Stimulated activated naive CD8-positive, alpha-beta T cell treated with anti-CD3 and anti-CD28 coated beads, Interleukin-15, Interleukin-2, amounts not matched to agents 100 ng/mL and 50 ng/mL, for 24 hours (primary cell): ENCODE results near the gene SNX6.
"Not testable (repeated sequence)": the region's sequence is repeated elsewhere in the genome, so short reads cannot be mapped to it uniquely, and the experiment has no call there.

Source experiments
- H3K27ac Mint-ChIP-seq: one replicate; pipeline ENCODE4 v1.8.0; 2021; ENCODE audit warnings: mild to moderate bottlenecking, mixed read lengths
- H3K27me3 Mint-ChIP-seq: one replicate; pipeline ENCODE4 v1.8.0; 2021; ENCODE audit warnings: mixed read lengths
- H3K36me3 Mint-ChIP-seq: one replicate; pipeline ENCODE4 v1.8.0; 2021; ENCODE audit warnings: low read depth, mixed read lengths
- H3K4me1 Mint-ChIP-seq: one replicate; pipeline ENCODE4 v1.8.0; 2021; ENCODE audit warnings: low read depth, mixed read lengths
- H3K4me3 Mint-ChIP-seq: one replicate; pipeline ENCODE4 v1.8.0; 2021; ENCODE audit warnings: mild to moderate bottlenecking, mixed read lengths
- H3K9me3 Mint-ChIP-seq: one replicate; pipeline ENCODE4 v1.8.0; 2021; ENCODE audit warnings: mixed read lengths

SNX6 gene

DNA sequence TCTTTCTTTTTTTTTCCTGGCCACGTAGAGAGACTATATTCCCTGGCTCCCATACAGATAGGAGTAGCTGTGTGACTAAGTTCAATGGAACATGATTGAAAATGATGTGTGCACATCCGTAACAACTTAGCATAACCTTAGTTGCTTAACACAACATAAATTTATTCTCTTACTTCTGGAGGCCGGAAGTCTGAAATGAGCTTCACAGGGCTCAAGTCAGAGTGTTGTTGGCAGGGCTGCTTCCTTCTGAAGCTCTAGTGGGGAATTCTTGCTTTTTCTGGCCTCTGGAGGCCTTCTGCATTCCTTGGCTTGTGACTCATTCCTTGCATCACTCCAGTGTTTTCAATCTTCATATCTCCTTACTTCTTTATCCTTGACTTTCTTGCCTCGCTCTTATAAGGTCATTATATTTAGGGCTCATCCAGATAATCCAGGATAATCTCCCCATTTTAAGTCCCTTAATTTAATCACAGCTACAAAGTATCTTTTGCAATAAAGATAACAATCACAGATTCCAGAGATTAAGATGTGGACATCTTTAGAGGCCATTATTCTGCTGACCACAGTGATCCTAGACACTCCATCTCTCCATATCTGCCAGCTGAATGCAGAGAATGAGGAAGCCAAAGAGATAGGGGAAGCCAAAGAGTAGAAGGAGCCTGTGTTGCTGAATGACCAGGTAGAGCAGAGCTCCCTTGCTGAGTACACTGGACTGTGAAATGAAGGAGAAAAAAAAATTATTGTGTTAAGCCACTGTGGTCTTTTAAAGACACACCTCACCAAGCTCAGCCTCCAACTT, 21.0 kb upstream of the SNX6 start:
- H3K27ac Mint-ChIP-seq = no peak overlapping the region
- H3K4me3 Mint-ChIP-seq = no peak overlapping the region
- no peaks in the 10 kb centered on the region for H3K4me1 Mint-ChIP-seq
- no peaks in the 10 kb centered on the region for H3K9me3 Mint-ChIP-seq
- H3K36me3 Mint-ChIP-seq = no peaks in the 10 kb centered on the region
- H3K27me3 Mint-ChIP-seq = no peaks in the 10 kb centered on the region

DNA sequence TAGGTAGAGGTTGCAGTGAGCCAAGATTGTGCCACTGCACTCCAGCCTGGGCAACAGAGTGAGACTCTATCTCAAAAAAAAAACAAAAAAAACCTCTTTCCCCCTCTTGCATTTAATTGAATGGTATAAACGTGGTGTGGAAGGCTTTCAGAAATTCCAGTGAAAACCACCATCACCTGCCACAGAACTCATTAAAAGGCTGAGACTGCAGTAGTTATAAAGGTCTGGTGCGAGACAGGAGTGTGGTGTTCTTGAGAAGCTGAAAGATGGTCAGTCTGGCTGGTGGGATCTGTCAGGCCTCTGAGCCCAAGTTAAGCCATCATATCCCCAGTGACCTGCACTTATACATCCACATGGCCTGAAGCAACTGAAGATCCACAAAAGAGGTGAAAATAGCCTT, 20.1 kb upstream of the SNX6 start:
- not testable (repeated sequence) for H3K27ac Mint-ChIP-seq, H3K4me1 Mint-ChIP-seq, H3K36me3 Mint-ChIP-seq, H3K27me3 Mint-ChIP-seq, H3K9me3 Mint-ChIP-seq, H3K4me3 Mint-ChIP-seq

DNA sequence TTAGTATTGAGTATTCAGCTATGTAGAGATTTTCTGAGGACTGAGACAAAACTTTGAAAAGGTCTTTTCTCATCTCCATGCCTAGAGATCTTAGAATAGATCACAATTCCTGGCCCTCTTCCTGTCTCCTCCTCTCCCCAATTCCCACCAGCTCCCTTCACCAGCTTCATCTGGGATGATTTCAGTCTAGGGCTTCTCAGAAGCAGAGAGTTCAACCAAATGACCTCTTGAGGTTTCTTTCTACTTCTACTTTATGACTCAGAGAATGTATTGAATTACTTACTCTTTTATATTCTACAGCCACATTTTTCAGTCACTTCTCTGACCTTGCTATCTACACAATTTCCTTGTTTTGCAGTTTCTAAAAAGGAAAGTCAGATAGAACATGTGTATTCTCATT, 19.4 kb upstream of the SNX6 start:
- Mint-ChIP-seq H3K4me3 (no peak overlapping the region), H3K4me1 (no peaks in the 10 kb centered on the region), H3K27me3 (no peaks in the 10 kb centered on the region), H3K27ac (no peak overlapping the region), H3K9me3 (no peaks in the 10 kb centered on the region), H3K36me3 (no peaks in the 10 kb centered on the region)

GRCh38 chr14:34646570-34647255, 16.8 kb upstream of the SNX6 start:
- Mint-ChIP-seq H3K27ac (no peak overlapping the region), H3K4me3 (no peak overlapping the region), H3K36me3 (no peaks in the 10 kb centered on the region), H3K27me3 (no peaks in the 10 kb centered on the region), H3K4me1 (no peaks in the 10 kb centered on the region), H3K9me3 (no peaks in the 10 kb centered on the region)

- Mint-ChIP-seq H3K27me3 (no peaks in the 10 kb centered on the region), H3K36me3 (no peaks in the 10 kb centered on the region), H3K4me1 (no peaks in the 10 kb centered on the region), H3K9me3 (no peaks in the 10 kb centered on the region), H3K4me3 (no peak overlapping the region), H3K27ac (no peak overlapping the region)
Measured at GRCh38 chr14:34643361-34643760, 13.4 kb upstream of the SNX6 start.

GRCh38 chr14:34642595-34642994, 12.6 kb upstream of the SNX6 start:
- no peaks in the 10 kb centered on the region for H3K36me3 Mint-ChIP-seq
- H3K27me3 Mint-ChIP-seq = no peaks in the 10 kb centered on the region
- no peaks in the 10 kb centered on the region for H3K9me3 Mint-ChIP-seq
- no peaks in the 10 kb centered on the region for H3K4me1 Mint-ChIP-seq
- H3K4me3 Mint-ChIP-seq = no peak overlapping the region
- H3K27ac Mint-ChIP-seq = no peak overlapping the region

GRCh38 chr14:34640826-34641225, 10.9 kb upstream of the SNX6 start:
- Mint-ChIP-seq H3K27ac (no peak overlapping the region), H3K9me3 (no peaks in the 10 kb centered on the region), H3K36me3 (no peaks in the 10 kb centered on the region), H3K27me3 (no peaks in the 10 kb centered on the region), H3K4me3 (no peak overlapping the region), H3K4me1 (no peaks in the 10 kb centered on the region)

DNA sequence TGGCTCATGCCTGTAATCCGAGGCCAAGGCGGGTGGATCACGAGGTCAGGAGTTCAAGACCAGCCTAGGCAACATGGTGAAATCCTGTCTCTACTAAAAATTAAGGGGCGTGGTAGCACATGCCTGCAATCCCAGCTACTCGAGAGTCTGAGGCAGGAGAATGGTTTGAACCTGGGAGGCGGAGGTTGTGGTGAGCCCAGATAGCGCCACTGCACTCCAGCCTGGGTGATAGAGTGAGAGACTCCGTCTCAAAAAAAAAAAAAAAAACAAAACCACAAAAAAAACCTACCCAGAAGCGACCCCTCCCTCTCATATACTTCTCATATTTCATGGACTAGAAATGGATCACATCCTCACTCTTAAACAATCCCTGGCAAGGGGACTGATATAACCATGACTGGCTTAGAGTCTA, 4.4 kb upstream of the SNX6 start:
- not testable (repeated sequence) for H3K27me3 Mint-ChIP-seq, H3K36me3 Mint-ChIP-seq, H3K27ac Mint-ChIP-seq, H3K9me3 Mint-ChIP-seq, H3K4me3 Mint-ChIP-seq
- H3K4me1 Mint-ChIP-seq = peaks cover 15% of the 10 kb centered on the region

DNA sequence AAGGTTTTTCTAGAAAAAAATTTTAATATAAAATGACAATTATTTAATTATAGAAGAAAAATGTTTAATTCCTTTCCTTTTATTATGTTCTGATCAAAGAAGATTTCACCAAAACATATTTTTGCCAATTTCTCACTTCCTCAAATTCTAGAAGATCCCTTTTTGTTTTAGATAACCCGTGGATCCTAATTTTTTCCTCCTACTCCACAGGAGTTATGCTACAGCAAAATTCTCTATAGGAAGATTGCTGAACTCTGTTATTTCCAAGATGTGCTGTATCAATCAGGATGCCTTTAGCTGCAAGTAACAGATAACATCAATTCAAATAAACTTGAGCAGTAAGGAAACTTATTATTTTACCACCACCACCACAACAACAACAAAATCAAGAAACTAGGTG, 3.8 kb upstream of the SNX6 start:
- peaks cover under 1% of the 10 kb centered on the region for H3K36me3 Mint-ChIP-seq
- no peaks in the 10 kb centered on the region for H3K9me3 Mint-ChIP-seq
- peaks cover 19% of the 10 kb centered on the region for H3K4me1 Mint-ChIP-seq

DNA sequence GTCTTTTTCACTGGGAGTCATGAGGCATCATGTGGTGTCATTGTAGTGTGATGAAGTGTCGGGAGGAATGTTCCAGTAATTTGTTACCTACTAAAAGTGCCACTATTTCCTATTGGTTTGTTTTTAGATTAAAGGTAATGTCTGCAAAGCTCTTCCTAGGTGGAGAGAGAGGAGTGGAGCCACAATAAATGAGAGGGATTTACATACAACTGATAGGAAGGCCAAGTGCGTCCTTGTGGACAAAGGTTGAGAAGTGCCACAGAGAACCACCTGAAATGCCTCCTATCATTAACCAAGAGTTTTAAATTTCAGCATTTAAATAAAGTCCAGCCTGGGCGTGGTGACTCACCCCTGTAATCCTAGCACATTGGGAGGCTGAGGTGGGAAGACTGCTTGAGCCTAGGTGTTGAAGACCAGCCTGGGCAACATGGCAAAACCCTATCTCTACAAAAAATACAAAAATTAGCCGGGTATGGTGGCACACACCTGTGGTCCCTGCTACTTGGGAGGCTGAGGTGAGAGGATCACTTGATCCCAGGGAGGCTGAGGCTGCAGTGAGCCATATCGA, 2.5 kb upstream of the SNX6 start:
- peaks cover 4% of the 10 kb centered on the region for H3K36me3 Mint-ChIP-seq
- H3K4me1 Mint-ChIP-seq = peaks cover 27% of the 10 kb centered on the region
- H3K27ac Mint-ChIP-seq = no peak overlapping the region
- H3K9me3 Mint-ChIP-seq = no peaks in the 10 kb centered on the region
- no peak overlapping the region for H3K4me3 Mint-ChIP-seq
- peaks cover 3% of the 10 kb centered on the region for H3K27me3 Mint-ChIP-seq

More for the DNA sequence above, 3.8 kb upstream of the SNX6 start:
- no peak overlapping the region for H3K27ac Mint-ChIP-seq
- H3K4me3 Mint-ChIP-seq = no peak overlapping the region
- H3K27me3 Mint-ChIP-seq = peaks cover 3% of the 10 kb centered on the region

GRCh38 chr14:34629344-34629656, 648 bp downstream of the SNX6 start:
- H3K4me1 Mint-ChIP-seq = peaks cover 39% of the 10 kb centered on the region
- no peaks in the 10 kb centered on the region for H3K9me3 Mint-ChIP-seq
- peak overlapping the region; percentile 95 for H3K4me3 Mint-ChIP-seq
- H3K27me3 Mint-ChIP-seq = peaks cover 3% of the 10 kb centered on the region
- H3K36me3 Mint-ChIP-seq = peaks cover 16% of the 10 kb centered on the region
- H3K27ac Mint-ChIP-seq = peak overlapping the region; percentile 94

DNA sequence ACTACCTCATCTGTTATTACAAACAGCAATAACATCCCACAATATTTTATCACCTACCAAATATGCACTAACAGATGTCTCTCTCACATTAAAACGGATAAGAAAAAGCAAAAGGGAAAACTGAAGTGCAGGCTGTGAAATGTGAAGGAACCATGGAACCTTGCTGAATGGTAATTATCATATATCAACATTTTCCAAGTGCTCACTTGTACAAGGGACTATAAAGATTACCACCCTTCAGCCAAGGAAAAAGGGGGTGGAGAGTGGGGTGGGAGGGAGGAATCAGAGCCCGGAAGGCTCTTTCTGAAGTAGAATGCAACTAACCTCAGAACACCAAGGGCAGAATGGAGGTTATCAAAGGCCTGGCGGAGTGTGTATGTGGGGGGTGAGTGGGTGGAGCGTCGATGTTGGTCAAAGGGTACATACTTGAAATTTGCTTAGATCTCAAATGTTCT, 1.2 kb downstream of the SNX6 start:
- Mint-ChIP-seq H3K9me3 (no peaks in the 10 kb centered on the region), H3K4me1 (peaks cover 37% of the 10 kb centered on the region), H3K4me3 (peak overlapping the region; percentile 95), H3K36me3 (peaks cover 17% of the 10 kb centered on the region), H3K27ac (peak overlapping the region; percentile 94), H3K27me3 (no peaks in the 10 kb centered on the region)

GRCh38 chr14:34623506-34623905, 6.4 kb downstream of the SNX6 start:
- no peaks in the 10 kb centered on the region for H3K9me3 Mint-ChIP-seq
- peaks cover 52% of the 10 kb centered on the region for H3K36me3 Mint-ChIP-seq
- peaks cover 51% of the 10 kb centered on the region for H3K4me1 Mint-ChIP-seq
- no peaks in the 10 kb centered on the region for H3K27me3 Mint-ChIP-seq
- no peak overlapping the region for H3K4me3 Mint-ChIP-seq
- no peak overlapping the region for H3K27ac Mint-ChIP-seq

DNA sequence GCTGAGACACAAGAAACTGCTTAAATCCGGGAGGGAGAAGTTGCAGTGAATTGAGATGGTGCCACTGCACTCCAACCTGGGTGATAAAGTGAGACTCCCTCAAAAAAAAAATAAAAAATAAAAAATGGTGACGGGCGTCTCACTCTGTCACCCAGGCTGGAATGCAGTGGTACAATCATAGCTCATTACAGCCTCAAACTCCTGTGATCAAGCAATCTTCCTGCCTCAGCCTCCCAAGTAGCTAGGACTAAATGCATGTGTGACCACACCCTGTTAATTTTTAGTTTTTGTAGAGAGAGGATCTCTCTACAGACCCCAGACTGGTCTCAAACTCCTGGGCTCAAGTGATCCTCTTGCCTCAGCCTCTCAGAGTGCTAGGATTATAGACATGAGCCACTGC, 9.1 kb downstream of the SNX6 start:
- no peak overlapping the region for H3K27ac Mint-ChIP-seq
- no peaks in the 10 kb centered on the region for H3K27me3 Mint-ChIP-seq
- no peak overlapping the region for H3K4me3 Mint-ChIP-seq
- H3K36me3 Mint-ChIP-seq = peaks cover 60% of the 10 kb centered on the region
- H3K9me3 Mint-ChIP-seq = no peaks in the 10 kb centered on the region
- peaks cover 44% of the 10 kb centered on the region for H3K4me1 Mint-ChIP-seq

DNA sequence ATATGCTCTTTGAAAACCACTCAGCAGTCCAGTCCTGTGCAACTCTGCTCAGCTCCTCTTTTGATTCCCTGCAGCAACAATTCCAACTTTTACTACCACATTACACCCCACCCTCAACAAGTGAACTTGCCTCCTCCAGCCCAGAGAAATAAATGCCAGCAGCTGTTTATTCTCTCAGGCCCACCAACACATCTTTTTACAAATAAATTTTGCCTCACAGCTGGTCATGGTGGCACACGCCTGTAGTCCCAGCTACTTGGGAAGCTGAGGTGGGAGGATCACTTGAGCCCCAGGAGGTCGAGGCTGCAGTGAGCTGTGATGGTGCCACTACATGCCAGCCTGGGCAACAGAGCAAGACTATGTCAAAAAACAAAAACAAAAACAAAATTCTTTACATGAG, 9.8 kb downstream of the SNX6 start:
- H3K4me3 Mint-ChIP-seq = no peak overlapping the region
- H3K36me3 Mint-ChIP-seq = peaks cover 58% of the 10 kb centered on the region
- H3K27me3 Mint-ChIP-seq = no peaks in the 10 kb centered on the region
- H3K9me3 Mint-ChIP-seq = no peaks in the 10 kb centered on the region
- peaks cover 48% of the 10 kb centered on the region for H3K4me1 Mint-ChIP-seq
- no peak overlapping the region for H3K27ac Mint-ChIP-seq
